AG09319 (cell line): Measurements from ENCODE around the gene ZNF592.

Experiments used
- DNase-seq: peaks from one replicate; pipeline ENCODE4 v3.0.0-alpha.2; 2010; ENCODE audit warnings: low read depth; ENCODE audit errors: extremely low read depth
- TF ChIP-seq, protein P1 (sequence below): IDR thresholded peaks from 2 replicates; pipeline ENCODE4 v1.5.1; 2011; ENCODE audit warnings: low read depth, mild to moderate bottlenecking, inconsistent platforms, low read length, moderate library complexity

The ZNF592 gene

GRCh38 chr15:84811828-84812227 is 63.4 kb downstream of the ZNF592 start:
- no peak for DNase-seq
- TF ChIP-seq, protein P1, sequence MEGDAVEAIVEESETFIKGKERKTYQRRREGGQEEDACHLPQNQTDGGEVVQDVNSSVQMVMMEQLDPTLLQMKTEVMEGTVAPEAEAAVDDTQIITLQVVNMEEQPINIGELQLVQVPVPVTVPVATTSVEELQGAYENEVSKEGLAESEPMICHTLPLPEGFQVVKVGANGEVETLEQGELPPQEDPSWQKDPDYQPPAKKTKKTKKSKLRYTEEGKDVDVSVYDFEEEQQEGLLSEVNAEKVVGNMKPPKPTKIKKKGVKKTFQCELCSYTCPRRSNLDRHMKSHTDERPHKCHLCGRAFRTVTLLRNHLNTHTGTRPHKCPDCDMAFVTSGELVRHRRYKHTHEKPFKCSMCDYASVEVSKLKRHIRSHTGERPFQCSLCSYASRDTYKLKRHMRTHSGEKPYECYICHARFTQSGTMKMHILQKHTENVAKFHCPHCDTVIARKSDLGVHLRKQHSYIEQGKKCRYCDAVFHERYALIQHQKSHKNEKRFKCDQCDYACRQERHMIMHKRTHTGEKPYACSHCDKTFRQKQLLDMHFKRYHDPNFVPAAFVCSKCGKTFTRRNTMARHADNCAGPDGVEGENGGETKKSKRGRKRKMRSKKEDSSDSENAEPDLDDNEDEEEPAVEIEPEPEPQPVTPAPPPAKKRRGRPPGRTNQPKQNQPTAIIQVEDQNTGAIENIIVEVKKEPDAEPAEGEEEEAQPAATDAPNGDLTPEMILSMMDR = no peak

- no peak for DNase-seq
- TF ChIP-seq, protein P1 = no peak
Measured at GRCh38 chr15:84812842-84813241, 64.5 kb downstream of the ZNF592 start.

GRCh38 chr15:84813435-84813834 is 65.0 kb downstream of the ZNF592 start:
- no peak for DNase-seq
- TF ChIP-seq, protein P1 = no peak

GRCh38 chr15:84813931-84814330 is 65.5 kb downstream of the ZNF592 start:
- TF ChIP-seq, protein P1 = no peak

GRCh38 chr15:84814916-84815315 is 66.5 kb downstream of the ZNF592 start:
- no peak for DNase-seq
- TF ChIP-seq, protein P1 = no peak

More at GRCh38 chr15:84813931-84814330, 65.5 kb downstream of the ZNF592 start:
- DNase-seq = no peak

DNA sequence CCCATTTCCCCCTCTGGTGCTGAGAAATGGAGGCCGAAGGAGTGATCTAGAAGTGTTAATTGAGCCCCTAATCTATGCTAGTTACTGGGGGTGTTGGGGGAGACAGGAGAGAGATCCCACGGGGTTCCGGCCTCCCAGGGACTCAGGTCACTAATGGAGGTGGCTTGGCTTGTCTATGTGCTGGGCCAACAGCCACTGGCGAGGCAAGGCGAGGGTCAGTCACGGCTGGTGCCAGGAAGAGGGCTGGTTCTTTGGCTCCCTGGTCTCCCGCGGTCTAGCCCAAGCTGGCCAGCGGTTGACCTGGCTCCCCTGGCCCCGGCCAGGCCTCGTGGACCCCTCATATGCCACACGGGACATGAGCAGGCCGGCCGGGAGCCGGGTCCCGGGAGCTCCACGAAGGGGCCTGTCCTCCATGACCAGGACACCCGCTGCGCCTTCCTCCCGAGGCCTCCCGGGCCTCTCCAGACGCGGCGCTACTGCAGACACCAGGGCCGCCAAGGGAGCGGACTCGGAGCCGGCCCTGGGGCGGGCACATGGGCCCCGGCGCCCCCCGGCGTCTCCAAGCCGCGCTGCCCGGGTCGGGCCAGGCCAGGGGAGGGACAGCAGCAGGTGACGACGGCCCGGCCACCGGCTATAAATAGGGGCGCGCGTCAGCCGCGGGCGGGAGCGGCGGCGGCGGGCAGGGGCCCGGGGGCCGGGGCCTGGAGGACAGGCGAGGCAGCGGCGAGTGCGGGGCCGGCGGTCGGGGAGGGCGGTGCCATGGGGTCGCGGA is 68.5 kb downstream of the ZNF592 start, which contains the start of gene ALPK3:
Gene ALPK3 (plus strand): TSS at position 663 of the 772 bp plus-strand sequence. CDS start 97 bp downstream, at position 760.
- no peak for DNase-seq
- TF ChIP-seq, protein P1 = no peak

DNA sequence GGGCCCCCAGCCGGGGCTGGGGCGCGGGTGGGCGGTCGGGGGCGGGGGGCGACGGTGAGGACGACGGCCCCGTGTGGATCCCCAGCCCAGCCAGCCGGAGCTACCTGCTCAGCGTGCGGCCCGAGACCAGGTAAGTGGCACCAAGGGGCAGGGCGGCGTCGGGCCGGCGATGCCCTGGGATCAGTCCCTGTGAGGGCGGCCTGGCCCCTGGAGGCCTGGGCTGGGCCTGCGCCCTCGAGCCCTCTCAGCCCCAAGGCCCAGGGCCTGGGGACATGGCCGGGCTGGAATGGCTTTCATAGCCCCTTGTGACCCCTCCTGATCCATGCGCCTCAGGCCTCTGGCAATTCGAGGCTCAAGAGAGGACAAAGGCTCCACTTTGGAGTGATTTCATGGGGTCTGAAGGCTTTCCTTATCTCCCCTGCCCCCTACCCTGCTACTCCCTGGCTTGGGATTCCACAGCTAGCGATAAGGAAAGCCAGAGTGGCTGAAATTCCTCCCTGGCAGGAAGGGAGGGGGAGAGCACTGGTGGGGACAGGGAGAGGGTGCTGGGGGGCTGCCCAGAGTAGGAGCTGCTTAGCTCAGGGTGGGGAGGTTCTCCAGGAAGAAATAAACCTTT is 69.2 kb downstream of the ZNF592 start:
- DNase-seq = no peak

More for the DNA sequence above, 69.2 kb downstream of the ZNF592 start:
- TF ChIP-seq, protein P1 = no peak
